GM23338 (cell line): ENCODE measurements around the gene POLR2L.

Experiments used
- EZH2 ChIP-seq: fragments of 200-600 bp; sonication (generic); IDR thresholded peaks from one replicate; pipeline ENCODE4 v1.8.0; 2017; ENCODE audit warnings: antibody characterized with exemption, mild to moderate bottlenecking, low read depth; ENCODE audit not compliant: unreplicated experiment
- JUNB ChIP-seq: IDR thresholded peaks from one replicate; pipeline ENCODE4 v1.6.1; 2016; ENCODE audit warnings: antibody characterized with exemption; ENCODE audit not compliant: unreplicated experiment
- NANOG ChIP-seq: IDR thresholded peaks from 2 replicates; pipeline ENCODE4 v1.6.1; 2016; ENCODE audit warnings: antibody characterized with exemption, borderline replicate concordance
- POLR2AphosphoS5 ChIP-seq: IDR thresholded peaks from 2 replicates; pipeline ENCODE4 v1.6.1; 2016; ENCODE audit warnings: antibody characterized with exemption, low read depth
- STAT1 ChIP-seq: IDR thresholded peaks from one replicate; pipeline ENCODE4 v1.6.1; 2016; ENCODE audit warnings: antibody characterized with exemption; ENCODE audit not compliant: unreplicated experiment
- TF ChIP-seq, protein P1 (sequence below), 2 experiments: fragments of 200-600 bp in 1 of 2; sonication (generic) in 1 of 2; conservative IDR thresholded peaks; 2 replicates each; pipeline versions ENCODE4 v1.5.1 to v1.6.1; 2016 to 2017; ENCODE audit warnings: antibody characterized with exemption in 2 of 2, low read depth in 2 of 2, mild to moderate bottlenecking in 2 of 2, moderate library complexity in 1 of 2
- TF ChIP-seq, protein P2 (sequence below): IDR thresholded peaks from one replicate; pipeline ENCODE4 v1.6.1; 2018; ENCODE audit warnings: antibody characterized with exemption; ENCODE audit not compliant: unreplicated experiment

GRCh38 chr11:868802-869201 lies 26.5 kb upstream of the POLR2L start:
- TF ChIP-seq STAT1 = no peak
- peak; percentile 2; the same call in 1 of the 2 replicates for TF ChIP-seq POLR2AphosphoS5
- no peak for TF ChIP-seq EZH2
- TF ChIP-seq, protein P1, sequence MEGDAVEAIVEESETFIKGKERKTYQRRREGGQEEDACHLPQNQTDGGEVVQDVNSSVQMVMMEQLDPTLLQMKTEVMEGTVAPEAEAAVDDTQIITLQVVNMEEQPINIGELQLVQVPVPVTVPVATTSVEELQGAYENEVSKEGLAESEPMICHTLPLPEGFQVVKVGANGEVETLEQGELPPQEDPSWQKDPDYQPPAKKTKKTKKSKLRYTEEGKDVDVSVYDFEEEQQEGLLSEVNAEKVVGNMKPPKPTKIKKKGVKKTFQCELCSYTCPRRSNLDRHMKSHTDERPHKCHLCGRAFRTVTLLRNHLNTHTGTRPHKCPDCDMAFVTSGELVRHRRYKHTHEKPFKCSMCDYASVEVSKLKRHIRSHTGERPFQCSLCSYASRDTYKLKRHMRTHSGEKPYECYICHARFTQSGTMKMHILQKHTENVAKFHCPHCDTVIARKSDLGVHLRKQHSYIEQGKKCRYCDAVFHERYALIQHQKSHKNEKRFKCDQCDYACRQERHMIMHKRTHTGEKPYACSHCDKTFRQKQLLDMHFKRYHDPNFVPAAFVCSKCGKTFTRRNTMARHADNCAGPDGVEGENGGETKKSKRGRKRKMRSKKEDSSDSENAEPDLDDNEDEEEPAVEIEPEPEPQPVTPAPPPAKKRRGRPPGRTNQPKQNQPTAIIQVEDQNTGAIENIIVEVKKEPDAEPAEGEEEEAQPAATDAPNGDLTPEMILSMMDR (conservative IDR thresholded peaks at IDR 0.05; ENCODE audit: low read depth in 2 of 2) = no peak
- TF ChIP-seq, protein P2, sequence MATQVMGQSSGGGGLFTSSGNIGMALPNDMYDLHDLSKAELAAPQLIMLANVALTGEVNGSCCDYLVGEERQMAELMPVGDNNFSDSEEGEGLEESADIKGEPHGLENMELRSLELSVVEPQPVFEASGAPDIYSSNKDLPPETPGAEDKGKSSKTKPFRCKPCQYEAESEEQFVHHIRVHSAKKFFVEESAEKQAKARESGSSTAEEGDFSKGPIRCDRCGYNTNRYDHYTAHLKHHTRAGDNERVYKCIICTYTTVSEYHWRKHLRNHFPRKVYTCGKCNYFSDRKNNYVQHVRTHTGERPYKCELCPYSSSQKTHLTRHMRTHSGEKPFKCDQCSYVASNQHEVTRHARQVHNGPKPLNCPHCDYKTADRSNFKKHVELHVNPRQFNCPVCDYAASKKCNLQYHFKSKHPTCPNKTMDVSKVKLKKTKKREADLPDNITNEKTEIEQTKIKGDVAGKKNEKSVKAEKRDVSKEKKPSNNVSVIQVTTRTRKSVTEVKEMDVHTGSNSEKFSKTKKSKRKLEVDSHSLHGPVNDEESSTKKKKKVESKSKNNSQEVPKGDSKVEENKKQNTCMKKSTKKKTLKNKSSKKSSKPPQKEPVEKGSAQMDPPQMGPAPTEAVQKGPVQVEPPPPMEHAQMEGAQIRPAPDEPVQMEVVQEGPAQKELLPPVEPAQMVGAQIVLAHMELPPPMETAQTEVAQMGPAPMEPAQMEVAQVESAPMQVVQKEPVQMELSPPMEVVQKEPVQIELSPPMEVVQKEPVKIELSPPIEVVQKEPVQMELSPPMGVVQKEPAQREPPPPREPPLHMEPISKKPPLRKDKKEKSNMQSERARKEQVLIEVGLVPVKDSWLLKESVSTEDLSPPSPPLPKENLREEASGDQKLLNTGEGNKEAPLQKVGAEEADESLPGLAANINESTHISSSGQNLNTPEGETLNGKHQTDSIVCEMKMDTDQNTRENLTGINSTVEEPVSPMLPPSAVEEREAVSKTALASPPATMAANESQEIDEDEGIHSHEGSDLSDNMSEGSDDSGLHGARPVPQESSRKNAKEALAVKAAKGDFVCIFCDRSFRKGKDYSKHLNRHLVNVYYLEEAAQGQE = no peak
- TF ChIP-seq NANOG = no peak
- no peak for TF ChIP-seq JUNB
